ENCODE results near the gene TGFBI.

DNA sequence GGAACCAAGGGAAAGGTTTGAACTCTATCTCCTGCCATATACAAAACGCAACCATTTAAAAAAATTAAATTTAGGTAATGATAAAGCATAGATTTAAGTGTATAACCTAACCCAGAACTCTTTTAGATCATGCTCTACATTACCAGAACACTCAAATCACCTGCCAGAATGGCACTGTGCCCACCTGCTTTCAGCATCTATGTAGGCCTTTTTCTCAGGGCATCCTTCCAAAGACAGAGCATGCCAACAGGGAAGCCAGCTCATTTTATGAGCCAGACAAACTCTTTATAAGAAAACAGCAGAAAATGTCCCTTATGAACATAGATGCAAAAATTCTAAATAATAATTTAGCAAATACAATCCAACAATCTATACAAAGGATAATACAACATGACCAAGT is 55.9 kb downstream of the TGFBI start:
- TF ChIP-seq, protein P1, sequence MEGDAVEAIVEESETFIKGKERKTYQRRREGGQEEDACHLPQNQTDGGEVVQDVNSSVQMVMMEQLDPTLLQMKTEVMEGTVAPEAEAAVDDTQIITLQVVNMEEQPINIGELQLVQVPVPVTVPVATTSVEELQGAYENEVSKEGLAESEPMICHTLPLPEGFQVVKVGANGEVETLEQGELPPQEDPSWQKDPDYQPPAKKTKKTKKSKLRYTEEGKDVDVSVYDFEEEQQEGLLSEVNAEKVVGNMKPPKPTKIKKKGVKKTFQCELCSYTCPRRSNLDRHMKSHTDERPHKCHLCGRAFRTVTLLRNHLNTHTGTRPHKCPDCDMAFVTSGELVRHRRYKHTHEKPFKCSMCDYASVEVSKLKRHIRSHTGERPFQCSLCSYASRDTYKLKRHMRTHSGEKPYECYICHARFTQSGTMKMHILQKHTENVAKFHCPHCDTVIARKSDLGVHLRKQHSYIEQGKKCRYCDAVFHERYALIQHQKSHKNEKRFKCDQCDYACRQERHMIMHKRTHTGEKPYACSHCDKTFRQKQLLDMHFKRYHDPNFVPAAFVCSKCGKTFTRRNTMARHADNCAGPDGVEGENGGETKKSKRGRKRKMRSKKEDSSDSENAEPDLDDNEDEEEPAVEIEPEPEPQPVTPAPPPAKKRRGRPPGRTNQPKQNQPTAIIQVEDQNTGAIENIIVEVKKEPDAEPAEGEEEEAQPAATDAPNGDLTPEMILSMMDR (IDR thresholded peaks at IDR 0.05), result no peak
- TF ChIP-seq POLR2A (IDR thresholded peaks at IDR 0.05), result no peak

Measured in adrenal gland (tissue), 5 donors.